ENCODE measurements around the gene C1R.
"Not testable (repeated sequence)": the region's sequence is repeated elsewhere in the genome, so short reads cannot be mapped to it uniquely, and the experiment has no call there.

The C1R gene

DNA sequence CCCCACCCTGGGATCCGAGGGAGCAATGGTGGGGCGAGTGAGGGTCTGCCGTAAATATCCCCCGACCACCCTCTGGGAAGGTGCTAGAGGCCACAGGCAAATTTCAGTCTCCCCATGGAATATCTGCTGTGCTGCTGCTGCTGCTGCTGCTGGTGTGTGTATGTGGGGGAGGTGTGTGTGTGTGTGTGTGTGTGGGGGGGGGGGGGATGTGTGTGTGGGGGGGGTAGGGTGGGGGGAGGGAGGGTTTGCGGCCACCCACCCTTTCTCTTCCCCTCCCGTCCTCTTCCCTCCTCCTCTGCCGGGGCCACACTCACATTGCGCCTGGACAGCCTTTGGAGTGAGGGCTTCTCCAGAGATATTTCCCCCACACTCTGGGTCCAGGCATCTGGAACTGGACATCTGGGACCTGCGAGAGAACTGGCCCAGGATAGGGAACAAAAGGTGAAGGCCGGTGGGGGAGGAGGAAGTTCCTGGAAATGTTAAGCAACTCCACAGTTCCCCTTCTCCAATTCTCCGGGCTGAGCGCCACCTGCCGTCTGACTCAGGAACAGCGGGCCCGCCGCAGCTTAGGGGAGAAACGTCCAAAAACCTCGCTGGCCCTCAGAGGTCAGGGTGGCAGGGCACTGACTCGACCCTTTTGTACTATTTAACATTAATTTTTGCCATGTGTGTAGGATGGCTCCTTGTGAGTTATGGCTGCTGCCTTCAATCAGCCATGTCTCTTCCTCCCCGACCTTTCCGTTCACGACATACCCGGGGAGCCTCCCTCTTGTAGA, 16.7 kb upstream of the C1R start, which contains the start of gene C1RL:
TSS of gene C1RL (minus strand) at position 419 of the 776 bp plus-strand sequence. CDS start at position 385, 34 bp downstream.
- TF ChIP-seq, protein P1, sequence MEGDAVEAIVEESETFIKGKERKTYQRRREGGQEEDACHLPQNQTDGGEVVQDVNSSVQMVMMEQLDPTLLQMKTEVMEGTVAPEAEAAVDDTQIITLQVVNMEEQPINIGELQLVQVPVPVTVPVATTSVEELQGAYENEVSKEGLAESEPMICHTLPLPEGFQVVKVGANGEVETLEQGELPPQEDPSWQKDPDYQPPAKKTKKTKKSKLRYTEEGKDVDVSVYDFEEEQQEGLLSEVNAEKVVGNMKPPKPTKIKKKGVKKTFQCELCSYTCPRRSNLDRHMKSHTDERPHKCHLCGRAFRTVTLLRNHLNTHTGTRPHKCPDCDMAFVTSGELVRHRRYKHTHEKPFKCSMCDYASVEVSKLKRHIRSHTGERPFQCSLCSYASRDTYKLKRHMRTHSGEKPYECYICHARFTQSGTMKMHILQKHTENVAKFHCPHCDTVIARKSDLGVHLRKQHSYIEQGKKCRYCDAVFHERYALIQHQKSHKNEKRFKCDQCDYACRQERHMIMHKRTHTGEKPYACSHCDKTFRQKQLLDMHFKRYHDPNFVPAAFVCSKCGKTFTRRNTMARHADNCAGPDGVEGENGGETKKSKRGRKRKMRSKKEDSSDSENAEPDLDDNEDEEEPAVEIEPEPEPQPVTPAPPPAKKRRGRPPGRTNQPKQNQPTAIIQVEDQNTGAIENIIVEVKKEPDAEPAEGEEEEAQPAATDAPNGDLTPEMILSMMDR (conservative IDR thresholded peaks at IDR 0.05), result peak; percentile 98
- peak within 1 kb of the TSS; percentile 78 for H3K27ac ChIP-seq

DNA sequence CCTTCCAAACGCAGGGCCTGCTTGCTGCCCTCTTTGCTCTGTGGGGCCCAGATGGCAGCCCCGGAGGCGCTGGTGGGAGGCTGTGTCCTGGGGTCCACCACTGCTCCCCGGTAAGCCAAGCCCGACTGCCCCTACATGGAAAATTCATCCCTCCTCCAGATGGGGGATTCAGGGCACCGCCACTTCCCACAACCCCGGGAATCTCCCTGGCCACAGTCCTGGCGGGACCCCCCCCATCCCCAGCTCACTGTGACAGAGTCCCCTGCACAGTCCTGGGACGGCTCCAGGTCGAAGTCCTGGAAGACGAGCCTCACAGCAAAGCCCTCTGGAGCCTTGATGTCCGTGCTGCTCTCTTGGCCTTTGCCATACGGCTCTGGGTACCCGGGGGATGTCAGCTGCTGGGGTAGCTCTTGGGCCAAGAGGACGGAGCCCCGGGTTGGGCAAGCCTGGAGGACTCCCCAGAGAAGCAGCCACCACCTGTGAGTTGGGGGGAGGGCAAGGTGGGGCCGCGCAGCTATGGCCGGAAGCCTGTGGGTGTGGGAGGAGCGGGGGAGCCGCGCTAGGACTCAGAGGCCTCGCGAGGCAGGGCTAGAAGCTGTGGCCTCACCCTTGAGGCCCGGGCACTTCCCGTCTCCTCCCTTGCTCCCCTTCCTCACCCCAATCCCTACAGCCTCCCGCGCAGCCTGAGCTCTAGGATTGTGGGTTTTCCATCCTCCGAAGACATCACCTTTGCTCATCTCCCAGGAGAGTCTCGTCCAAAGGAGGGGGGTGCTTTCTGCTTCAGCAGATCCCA, 16.0 kb upstream of the C1R start:
- TF ChIP-seq, protein P1 (conservative IDR thresholded peaks at IDR 0.05), result no peak
- peak overlapping the region; percentile 78 for H3K27ac ChIP-seq

DNA sequence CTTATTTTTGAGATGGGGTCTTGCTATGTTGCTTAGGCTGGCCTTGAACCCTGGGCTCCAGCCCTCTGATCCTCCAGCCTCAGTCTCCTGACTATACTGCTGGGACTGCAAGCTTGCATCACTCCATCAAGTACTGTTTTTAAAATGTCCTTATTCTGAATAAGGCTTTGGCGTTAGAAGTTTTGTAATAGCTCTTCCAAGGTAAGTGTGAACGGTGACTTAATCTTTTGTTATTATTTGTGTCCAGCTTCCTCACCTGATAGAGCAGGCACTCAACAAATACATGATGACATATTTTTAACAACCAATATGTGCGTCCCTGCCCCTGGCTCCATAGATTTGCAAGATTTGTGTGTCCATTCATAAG, 15.4 kb upstream of the C1R start:
- TF ChIP-seq, protein P1 (conservative IDR thresholded peaks at IDR 0.05), result no peak
- peak overlapping the region; percentile 78 for H3K27ac ChIP-seq

DNA sequence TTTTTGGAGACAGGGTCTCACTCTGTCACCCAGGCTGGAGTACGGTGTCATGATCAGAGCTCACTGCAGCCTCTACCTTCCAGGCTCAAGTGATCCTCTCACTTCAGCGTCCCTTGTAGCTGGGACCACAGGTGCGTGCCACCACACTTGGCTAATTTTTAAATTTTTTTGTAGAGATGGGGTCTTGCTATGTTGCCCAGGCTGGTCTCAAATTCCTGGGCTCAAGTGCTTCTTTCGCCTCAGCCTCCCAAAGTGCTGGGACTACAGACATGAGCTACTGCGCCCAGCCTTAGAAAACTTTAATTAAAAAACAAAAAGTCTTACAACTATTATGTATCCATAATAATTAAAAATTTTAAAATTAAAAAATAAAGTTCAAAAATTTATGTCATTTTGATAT, 14.9 kb upstream of the C1R start:
- not testable (repeated sequence) for H3K27ac ChIP-seq

DNA sequence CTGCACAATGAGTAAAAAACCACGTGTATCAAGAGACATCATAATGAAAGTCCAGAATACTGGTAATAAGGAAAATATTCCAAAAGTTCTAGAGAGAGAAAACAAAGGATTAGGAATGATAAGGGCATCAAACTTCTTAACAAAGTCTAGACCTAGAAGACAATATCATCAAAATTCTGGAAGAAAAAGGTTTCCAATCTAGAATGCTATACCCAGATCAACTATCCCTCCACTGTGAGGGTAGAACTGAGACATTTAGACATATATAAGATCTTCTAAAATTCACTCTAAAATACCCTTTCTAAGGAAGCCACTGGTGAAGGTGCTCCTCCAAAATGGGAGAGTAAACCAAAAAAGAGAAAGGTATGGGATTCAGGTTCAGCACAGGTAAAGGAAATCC, 13.8 kb upstream of the C1R start:
- TF ChIP-seq, protein P1 (conservative IDR thresholded peaks at IDR 0.05), result no peak
- no peak overlapping the region for H3K27ac ChIP-seq

DNA sequence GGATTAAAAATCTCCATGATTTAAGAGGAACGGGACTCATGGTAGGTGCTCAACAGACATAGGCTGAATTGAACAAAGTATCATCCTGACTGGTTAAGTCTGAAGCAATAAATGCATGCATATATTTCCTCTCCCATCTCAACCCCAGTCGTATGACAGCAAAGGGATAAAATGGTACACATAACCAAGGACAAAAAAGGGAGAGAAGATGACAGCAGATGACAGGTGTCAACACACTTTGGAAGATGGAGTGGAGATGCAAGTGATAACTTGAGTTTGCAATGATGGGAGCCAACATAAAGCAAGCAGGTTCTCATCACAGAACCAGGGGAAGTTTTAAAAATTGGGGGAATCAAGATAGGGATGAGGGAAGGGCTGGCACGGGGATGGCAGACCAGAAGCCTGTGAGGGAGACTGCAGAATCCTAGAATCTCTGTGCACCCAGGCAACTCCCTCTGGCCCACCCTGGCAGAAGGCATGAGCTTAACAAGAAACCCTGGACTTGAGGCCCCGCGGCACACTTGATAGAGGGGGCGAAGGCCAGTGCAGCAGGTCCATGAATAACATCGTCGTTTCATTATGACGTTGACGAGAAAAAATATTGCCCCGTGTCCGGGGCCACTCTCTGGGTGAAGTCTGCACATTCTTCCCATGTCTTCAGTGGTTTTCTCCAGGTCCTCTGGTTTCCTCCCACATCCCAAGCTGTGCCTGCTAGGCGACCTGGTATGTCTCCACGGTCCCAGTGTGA, 11.8 kb upstream of the C1R start:
- TF ChIP-seq, protein P1 (conservative IDR thresholded peaks at IDR 0.05), result no peak
- no peak overlapping the region for H3K27ac ChIP-seq

DNA sequence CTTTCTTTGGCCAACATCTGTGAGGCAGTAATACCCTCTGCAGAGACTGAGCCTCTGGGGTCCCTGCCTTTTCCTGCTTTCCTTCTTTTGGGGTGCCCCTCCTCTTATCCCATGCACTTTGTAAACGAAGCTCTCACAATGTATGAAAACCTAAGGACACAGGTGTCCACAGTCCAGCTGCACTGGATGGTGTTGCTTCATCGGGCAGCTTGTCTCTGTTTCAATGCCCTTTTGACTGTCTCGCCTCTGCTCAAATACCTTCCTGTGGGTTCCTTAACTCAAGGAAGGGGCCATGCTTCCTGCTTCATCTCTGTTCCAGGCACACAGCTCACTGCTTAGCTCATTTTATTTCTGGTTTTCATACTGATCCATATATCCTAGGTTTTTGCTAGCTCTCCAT, 10.3 kb upstream of the C1R start:
- H3K27ac ChIP-seq, result no peak overlapping the region
- TF ChIP-seq, protein P1 (conservative IDR thresholded peaks at IDR 0.05), result no peak

All from VCaP (cell line).